Measurements from ENCODE around the gene MVB12A.

DNA sequence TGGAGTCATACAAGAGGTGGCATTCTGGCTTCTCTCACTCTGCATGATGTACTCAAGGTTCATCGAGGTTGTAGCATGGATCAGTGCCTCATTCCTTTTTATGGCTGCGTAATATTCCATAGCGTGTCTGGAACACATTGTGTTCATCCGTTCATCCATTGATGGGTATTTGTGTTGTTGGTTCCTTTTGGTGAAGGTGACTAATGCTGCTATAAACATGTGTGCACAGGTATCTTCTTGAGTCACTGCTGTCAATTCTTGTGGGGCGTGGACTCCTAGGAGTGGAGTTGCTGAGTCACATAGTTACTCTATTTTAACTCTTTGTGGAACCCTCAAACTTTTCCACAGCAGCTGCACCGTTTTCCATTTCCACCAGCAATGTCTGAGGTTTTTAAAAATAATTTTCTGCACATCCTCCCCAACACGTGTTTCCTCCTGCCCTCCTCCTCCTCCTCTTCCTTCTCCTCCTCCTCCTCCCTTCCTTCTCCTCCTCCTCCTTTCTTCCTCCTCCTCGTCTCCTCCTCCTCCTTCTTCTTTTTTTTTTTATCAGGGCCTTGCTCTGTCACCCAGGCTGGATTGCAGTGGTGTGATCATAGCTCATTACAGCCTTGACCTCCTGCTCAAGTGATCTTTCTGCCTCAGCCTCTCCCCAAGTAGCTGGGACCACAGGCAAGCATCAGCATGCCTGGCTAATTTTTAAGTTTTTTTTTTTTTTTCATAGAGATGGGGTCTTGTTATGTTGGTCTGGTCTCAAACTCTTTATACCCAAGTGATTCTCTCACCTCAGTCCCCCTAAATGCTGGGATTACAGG is 30.6 kb downstream of the MVB12A start:
- TF ChIP-seq CTCF (IDR thresholded peaks at IDR 0.05) (no peak), ZFX (IDR thresholded peaks at IDR 0.05; ENCODE audit: borderline replicate concordance) (no peak)

All from 22Rv1 (cell line).